NCI-H187 (cell line): ENCODE measurements around the gene EVI5.
A peak's percentile ranks its signal among the peaks of the same experiment; 100 is the strongest.

Experiments used
- DNase-seq, 2 experiments: peaks; one replicate each; lab custom pipeline; 2025; lab: John Stamatoyannopoulos, UW

EVI5 gene

DNA sequence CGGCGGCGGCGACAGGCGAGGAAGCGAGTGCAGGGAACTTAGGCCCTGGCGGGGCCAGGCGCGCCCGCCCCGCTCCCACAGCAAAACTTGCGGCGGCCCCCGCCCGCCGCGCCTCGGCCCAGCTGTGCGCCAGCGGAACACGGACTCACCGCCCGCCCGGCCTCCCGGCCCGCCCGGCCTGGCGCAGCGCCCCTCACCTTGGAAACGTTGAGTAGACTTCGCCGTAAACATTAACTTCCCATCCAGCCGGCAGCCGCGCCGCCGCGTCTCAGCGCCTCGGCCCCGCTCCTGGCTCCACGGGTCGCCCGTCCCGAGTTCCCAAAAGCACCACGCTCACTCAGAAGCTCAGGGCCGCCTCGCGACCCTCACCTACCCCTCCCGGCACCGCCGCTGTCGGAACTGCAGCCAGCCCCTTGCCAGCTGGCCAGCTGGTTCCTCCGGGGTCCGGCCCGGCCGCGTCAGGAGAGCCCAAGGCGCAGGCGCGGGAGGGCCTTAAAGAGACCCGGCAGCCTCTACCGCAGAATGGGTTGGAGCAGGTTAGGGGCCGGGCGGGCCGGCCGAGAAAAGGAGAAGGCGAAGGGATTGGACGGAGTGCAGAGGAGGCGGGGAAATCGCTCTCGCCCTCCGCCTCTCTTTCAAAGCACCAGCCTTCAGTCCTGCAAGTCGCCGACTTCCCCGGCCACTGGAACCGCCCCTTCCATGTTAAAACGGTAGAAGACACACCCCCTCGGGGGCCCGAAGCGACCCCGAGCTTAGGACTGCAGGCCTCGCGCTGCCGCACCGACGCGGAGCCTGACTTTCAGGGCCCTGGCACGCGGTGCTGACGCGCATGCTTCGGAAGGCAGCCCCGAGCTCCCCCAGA is at the start of gene EVI5:
TSS of gene EVI5 (minus strand) at position 470 of the 862 bp plus-strand sequence. CDS start 48,562 bp downstream, outside the sequence.
- DNase-seq = peak; percentile 80 to 88

DNA sequence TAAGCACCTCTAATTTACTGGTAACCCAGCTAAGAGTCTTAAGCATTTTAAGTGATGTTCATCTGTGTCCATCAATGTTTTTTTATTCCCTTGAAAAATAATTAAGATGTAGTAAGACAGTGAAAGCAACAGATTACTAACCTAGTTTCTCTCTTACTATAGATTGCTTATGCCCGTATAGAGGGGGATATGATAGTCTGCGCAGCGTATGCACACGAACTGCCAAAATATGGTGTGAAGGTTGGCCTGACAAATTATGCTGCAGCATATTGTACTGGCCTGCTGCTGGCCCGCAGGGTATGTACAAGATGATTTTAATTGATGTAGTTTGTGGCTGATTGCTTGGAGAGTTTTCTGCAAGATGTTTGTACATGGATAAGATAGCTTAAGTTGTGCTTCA is 49.7 kb upstream of the EVI5 start:
- DNase-seq = no peak

DNA sequence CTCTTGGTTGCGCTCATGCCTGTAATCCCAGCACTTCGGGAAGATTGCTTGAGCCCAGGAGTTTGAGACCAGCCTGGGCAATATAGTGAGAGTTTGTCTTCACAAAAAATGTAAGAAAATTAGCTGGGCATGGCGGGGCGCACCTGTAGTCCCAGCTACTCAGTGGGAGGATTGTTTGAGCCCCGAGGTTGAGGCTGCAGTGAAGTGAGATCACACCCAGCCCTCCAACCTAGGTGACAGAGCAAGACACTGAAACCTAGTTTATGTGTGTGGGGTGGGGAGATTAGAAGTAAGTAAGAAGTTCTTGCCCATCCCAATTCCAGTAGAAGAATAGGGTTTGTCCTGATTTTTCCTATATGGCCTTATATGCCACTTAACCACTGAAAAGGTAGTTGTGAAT is 48.9 kb upstream of the EVI5 start:
- DNase-seq = no peak

GRCh38 chr1:92832537-92833114 is 47.7 kb upstream of the EVI5 start:
- DNase-seq = no peak

DNA sequence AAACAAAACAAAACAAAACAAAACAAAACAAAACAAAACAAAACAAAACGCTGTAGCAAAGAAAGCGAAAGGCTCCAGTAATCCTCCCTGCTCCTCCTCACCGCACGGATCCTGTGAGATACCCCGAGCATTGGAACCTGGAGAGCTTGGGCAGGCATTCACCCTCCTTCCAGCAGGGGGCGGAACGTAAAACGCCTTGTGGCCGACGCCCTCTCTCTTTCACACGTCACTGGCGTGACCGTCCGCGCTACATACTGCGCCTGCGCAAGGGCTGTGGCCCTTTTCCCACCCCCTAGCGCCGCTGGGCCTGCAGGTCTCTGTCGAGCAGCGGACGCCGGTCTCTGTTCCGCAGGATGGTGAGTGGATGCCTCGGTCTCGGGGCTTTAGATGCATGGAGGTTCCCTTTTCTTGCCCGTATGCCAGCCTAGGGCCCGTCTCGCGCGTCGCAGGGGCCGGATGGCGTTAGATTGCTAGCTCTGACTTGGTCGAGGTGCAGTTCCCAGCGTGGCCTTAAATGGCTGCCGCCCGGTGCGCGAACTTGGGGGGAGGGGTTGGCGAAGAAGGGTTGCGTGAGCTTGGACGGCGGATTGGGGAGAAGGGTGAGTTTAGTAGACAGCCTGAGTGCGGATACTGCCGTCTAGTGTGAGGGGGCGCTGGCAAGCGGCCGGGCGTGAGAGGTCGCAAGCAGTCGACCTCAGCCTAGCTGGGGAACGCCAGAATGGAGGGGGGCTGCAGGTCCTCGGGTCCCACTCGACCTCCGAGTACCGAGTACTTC is 47.0 kb upstream of the EVI5 start, which contains the start of gene RPL5:
TSS of gene RPL5 (plus strand) at position 279 of the 775 bp plus-strand sequence. CDS start at position 354, 75 bp downstream.
- DNase-seq = peak; percentile 94 to 95

DNA sequence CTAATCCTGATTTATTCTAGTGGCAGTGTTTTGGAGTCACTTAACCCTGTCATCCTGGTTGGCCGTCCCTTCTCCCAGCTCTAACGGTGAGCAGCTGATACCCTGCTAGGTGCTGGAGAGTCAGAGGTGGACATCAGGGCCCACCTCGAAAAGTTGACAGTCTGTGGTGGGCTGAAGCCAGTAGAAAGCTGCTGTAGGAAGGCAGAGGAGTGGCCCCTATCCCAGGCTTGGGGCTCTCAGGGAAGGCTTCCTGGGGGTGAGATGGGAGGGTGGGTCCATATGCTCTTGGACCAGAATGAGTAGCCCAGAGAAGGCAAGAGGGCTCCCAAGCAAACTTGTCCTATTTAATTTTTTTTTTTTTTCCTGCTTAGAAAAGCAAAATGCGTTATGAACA is 46.5 kb upstream of the EVI5 start:
- no peak for DNase-seq

GRCh38 chr1:92826792-92827191 is 41.9 kb upstream of the EVI5 start:
- DNase-seq = no peak

DNA sequence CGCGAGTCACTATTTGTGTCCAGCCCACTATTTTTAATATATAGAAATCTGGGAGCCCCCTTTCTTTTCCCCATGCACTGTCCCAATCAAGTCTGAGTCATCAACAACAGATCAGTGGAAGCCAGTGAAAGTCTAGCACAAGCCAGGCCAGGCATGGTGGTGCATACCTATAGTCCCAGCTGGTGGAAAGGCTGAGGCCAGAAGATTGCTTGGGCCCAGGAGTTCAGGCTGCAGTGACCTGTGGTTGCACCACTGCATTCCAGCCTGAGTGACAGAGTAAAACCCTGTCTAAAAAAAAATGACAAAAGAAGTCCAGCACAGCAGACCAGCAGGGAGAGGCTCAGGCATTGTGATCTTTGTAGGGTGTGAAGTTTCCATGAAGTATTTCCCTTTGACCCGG is 38.0 kb upstream of the EVI5 start:
- DNase-seq = no peak

GRCh38 chr1:92820551-92820950 is 35.6 kb upstream of the EVI5 start:
- DNase-seq = no peak

DNA sequence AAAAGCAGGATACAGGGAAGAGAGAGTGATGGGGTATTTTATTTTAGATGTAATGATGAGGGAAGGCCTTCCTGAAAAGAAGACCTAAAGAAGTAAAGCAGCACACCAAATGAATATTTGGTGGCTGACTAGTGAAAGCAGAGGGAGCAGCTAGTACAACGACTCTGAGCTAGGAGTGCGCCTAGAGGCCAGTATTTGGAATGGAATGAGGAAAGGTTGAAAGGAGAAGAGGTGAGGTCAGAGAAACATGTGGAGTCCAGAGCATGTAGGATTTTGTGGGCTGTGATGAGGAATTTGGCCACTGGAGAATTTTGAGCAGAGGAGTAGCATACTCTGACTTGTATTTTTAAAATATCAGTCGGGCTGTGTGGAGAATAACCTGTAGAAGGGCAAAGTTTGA is 35.1 kb upstream of the EVI5 start:
- DNase-seq = no peak

- no peak for DNase-seq
These were observed 33.3 kb upstream of the EVI5 start for GRCh38 chr1:92817986-92818764.

- DNase-seq = no peak
These were observed 32.3 kb upstream of the EVI5 start for GRCh38 chr1:92817137-92817697.

- DNase-seq = no peak
These were observed 31.8 kb upstream of the EVI5 start for GRCh38 chr1:92816732-92817131.

GRCh38 chr1:92808381-92808780 is 23.5 kb upstream of the EVI5 start:
- no peak for DNase-seq

DNA sequence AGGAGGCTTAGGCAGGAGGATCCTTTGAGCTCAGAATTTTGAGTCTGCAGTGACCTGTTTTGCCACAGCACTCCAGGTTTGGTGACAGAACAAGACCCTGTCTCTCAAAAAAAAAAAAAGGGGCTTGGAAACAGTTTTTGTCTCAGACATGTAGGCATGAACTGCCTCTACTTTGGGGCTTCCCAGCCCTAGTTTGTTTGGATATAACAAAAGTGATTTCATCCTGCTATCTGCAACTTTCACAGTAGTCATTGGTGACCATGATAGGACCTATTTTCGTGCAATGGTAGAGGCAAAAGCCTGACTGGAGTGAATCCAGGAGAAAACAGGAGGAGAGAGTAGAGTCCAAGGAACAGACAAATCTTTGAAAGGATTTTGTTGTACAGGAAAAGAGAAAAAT is 20.3 kb upstream of the EVI5 start:
- no peak for DNase-seq

DNA sequence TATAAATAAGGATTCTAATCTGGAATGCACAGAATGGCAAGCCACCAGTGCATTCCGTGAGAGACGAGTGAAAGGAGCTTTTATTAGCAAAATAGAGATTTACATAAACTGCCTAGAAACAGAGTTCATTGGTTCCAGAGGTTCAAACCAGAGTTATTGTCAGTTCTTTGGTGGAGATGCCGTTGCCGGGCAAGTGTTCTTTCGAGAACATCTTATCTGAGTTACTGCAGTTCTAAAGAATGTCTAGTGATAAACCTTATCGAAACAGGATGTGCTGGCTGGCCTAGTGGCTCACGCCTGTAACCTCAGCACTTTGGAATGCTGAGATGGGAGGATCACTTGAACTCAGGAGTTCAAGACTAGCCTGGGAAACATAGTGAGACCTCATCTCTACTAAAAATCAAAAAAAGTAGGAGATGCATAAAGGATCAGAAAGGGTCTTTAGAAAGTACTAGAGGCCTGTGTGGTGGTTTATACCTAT is 19.9 kb upstream of the EVI5 start:
- no peak for DNase-seq

GRCh38 chr1:92803140-92803887 is 18.4 kb upstream of the EVI5 start:
- DNase-seq = no peak

DNA sequence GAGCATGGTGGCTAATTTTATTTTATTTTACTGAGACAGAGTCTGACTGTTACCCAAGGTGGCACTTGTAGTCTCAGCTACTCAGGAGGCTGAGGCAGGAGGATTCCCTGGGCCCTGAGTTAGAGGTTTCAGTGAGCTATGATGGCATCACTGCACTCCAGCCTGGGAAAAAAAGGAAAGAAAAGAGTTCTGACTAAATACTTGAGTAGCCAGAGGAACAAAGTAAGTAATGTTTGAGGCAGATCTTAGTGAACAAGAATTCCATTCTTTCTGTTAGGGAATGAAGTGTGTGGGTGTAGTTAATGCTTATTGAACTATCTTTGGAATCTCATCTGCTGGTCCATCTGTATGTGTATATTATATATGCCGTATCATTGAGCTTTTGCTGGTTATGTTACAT is 13.1 kb upstream of the EVI5 start:
- DNase-seq = no peak

GRCh38 chr1:92797297-92797696 is 12.4 kb upstream of the EVI5 start:
- no peak for DNase-seq

DNA sequence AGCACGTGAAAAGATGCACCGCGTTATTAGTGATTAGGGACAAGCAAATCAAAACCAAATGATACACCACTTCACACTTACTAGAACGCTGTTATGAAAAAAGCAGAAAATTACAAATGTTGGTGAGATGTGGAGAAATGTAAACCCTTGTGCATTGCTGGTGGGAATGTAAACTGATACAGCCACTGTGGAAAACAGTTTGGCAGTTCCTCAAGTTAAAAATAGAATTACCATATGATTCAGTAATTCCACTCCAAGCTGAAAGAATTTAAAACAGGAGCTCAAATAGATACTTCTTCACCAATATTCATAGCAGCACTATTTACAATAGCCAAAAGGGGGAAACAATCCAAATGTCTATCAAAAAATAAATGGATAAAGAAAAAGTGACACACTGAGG is 10.3 kb upstream of the EVI5 start:
- DNase-seq = no peak

DNA sequence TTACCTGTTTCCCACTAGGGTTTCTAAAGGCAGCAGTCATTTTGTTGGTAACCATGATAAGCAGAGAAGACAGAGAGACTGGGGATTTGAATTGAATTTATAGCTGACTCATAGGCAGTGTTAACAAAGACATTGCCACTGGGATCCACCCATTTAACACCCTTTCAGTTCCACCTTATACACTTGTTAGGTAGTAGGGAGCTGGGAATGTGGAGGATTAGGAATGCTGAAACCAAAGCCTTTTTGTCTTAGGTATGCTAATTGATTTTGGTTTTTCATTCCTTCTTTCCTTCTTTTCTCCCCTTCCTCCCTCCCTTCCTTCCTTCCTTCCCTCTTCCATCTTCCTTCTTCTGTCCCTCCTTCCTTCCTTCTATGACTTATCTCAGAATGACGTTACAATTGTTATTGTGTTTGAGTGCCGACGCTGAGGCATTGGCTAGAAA is 7.5 kb upstream of the EVI5 start:
- DNase-seq = no peak
